GM23248 (cell line): Measurements from ENCODE around the gene INPP5A. TPM values are rescaled to one million over a fixed set of nuclear protein-coding genes. Genes with fewer than 3 reads are reported as not detected.

ENCODE experiments used
- DNase-seq: peaks from one replicate; pipeline ENCODE4 v3.0.0-alpha.2; 2015
- H2AFZ ChIP-seq: fragments of 200-600 bp; sonication (generic); 2 replicates; pipeline ENCODE4 v1.6.1; 2016; ENCODE audit warnings: antibody characterized with exemption
- H3F3A ChIP-seq: fragments of 200-600 bp; sonication (generic); 2 replicates; pipeline ENCODE4 v1.6.1; 2016; ENCODE audit warnings: mild to moderate bottlenecking, antibody characterized with exemption, mixed run types; ENCODE audit not compliant: insufficient read depth
- H3K27ac ChIP-seq: fragments of 200-600 bp; sonication (generic); 2 replicates; pipeline ENCODE4 v1.5.1; 2016; ENCODE audit warnings: mild to moderate bottlenecking
- H3K27me3 ChIP-seq: fragments of 200-600 bp; sonication (generic); replicated peaks from 2 replicates; pipeline ENCODE4 v1.6.1; 2016; ENCODE audit warnings: mild to moderate bottlenecking; ENCODE audit not compliant: insufficient read depth
- H3K36me3 ChIP-seq: fragments of 200-600 bp; sonication (generic); 2 replicates; pipeline ENCODE4 v1.6.1; 2016; ENCODE audit warnings: low read depth, mild to moderate bottlenecking
- H3K4me1 ChIP-seq: fragments of 200-600 bp; sonication (generic); 2 replicates; pipeline ENCODE4 v1.6.1; 2016; ENCODE audit warnings: mild to moderate bottlenecking; ENCODE audit not compliant: insufficient read depth
- H3K4me2 ChIP-seq: fragments of 200-600 bp; sonication (generic); one replicate; pipeline ENCODE4 v1.6.1; 2016; ENCODE audit warnings: mild to moderate bottlenecking; ENCODE audit not compliant: unreplicated experiment
- H3K4me3 ChIP-seq: fragments of 200-600 bp; sonication (generic); 2 replicates; pipeline ENCODE4 v1.5.1; 2016; ENCODE audit warnings: mild to moderate bottlenecking
- H3K79me2 ChIP-seq: fragments of 200-600 bp; sonication (generic); 2 replicates; pipeline ENCODE4 v1.6.1; 2016; ENCODE audit warnings: mild to moderate bottlenecking; ENCODE audit not compliant: insufficient read depth
- H3K9ac ChIP-seq: fragments of 200-600 bp; sonication (generic); 2 replicates; pipeline ENCODE4 v1.6.1; 2016; ENCODE audit warnings: mild to moderate bottlenecking
- H3K9me2 ChIP-seq: fragments of 200-600 bp; sonication (generic); 2 replicates; pipeline ENCODE4 v1.6.1; 2016; ENCODE audit warnings: mixed run types, mild to moderate bottlenecking, moderate library complexity; ENCODE audit not compliant: insufficient read depth
- H3K9me3 ChIP-seq: fragments of 200-600 bp; sonication (generic); one replicate; pipeline ENCODE4 v1.6.1; 2017; ENCODE audit warnings: low read depth
- H4K20me1 ChIP-seq: fragments of 200-600 bp; sonication (generic); 2 replicates; pipeline ENCODE4 v1.6.0; 2016; ENCODE audit not compliant: insufficient read depth
- EZH2 ChIP-seq: fragments of 200-600 bp; sonication (generic); IDR thresholded peaks from 2 replicates; pipeline ENCODE4 v1.6.1; 2018; ENCODE audit warnings: antibody characterized with exemption, mild to moderate bottlenecking; ENCODE audit not compliant: insufficient read depth, poor library complexity, severe bottlenecking
- EZH2phosphoT487 ChIP-seq: fragments of 200-600 bp; sonication (generic); IDR thresholded peaks from 2 replicates; pipeline ENCODE4 v1.6.1; 2018; ENCODE audit warnings: antibody characterized with exemption, moderate library complexity, mild to moderate bottlenecking, low read depth; ENCODE audit not compliant: insufficient read depth
- WGBS, 2 experiments: methylation state at CpG; one replicate each; pipeline ENCODE4 v1.1.6; 2015 to 2017; ENCODE audit warnings: low lambda C conversion rate in 2 of 2, low coverage in 1 of 2; ENCODE audit errors: missing lambda C conversion rate in 2 of 2; 5-methylcytosine and 5-hydroxymethylcytosine counted together
- in situ Hi-C: fragments of 300-500 bp; cut with MboI; formaldehyde crosslinking; loops from 2 replicates; pipeline ENCODE4 v1.15.0; 2020
- polyA plus RNA-seq: library from polyadenylated mRNA; unstranded; fragments of >200 nt; fragmentation: Nextera tagmentation; extraction: Ambion mirVana; gene quantifications from 2 replicates; pipeline ENCODE4 v1.2.1, GENCODE V29; 2016
- total RNA-seq: library from RNA; depleted of rRNA; stranded (reverse); fragments of >200 nt; shearing (Covaris generic); gene quantifications from 2 replicates; pipeline ENCODE4 v1.2.3, GENCODE V29; 2014

Gene INPP5A
- total and polyA plus RNA-seq, 2 experiments from 2014 or later, result 2.3 to 35.2 TPM

DNA sequence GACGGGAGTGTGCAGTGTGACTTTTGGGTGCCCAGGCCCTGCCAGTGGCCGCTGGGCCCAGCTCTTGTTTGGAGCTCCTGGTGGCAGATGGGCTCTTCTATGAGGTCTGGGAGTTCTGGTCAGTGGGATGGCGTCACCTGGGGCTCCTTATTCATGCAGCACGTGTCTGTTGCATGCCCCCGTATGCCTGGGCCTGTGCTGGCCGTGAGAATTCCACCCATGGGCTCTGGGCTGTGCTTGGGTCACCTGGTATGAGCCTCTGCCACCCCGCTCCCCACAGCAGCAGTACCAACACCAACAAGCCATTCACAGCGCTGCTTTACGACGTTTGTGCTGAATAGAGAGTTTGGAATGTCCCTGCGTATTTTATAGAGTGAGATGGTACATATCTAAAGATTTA is 27.1 kb downstream of the INPP5A start:
- Histone ChIP-seq H3F3A (no peaks in the 10 kb centered on the region), H3K4me3 (no peak overlapping the region), H3K9me3 (no peaks in the 10 kb centered on the region), H3K27ac (no peak overlapping the region), H3K27me3 (no peaks in the 10 kb centered on the region), H3K79me2 (peaks cover 97% of the 10 kb centered on the region), H4K20me1 (peaks cover 3% of the 10 kb centered on the region; the same call in 1 of the 2 replicates), H3K9me2 (no peaks in the 10 kb centered on the region; the same call in 1 of the 2 replicates), H3K9ac (no peak overlapping the region), H2AFZ (no peak overlapping the region), H3K36me3 (no peaks in the 10 kb centered on the region), H3K4me1 (peaks cover 9% of the 10 kb centered on the region; the same call in 1 of the 2 replicates), H3K4me2 (no peak overlapping the region)
- DNase-seq, result no peak
- in situ Hi-C loops, result no loop called here
- 94% methylated on average over 11 of the region's 11 CpGs for WGBS, 2 experiments
- TF ChIP-seq EZH2phosphoT487, result no peak
- TF ChIP-seq EZH2, result no peak

DNA sequence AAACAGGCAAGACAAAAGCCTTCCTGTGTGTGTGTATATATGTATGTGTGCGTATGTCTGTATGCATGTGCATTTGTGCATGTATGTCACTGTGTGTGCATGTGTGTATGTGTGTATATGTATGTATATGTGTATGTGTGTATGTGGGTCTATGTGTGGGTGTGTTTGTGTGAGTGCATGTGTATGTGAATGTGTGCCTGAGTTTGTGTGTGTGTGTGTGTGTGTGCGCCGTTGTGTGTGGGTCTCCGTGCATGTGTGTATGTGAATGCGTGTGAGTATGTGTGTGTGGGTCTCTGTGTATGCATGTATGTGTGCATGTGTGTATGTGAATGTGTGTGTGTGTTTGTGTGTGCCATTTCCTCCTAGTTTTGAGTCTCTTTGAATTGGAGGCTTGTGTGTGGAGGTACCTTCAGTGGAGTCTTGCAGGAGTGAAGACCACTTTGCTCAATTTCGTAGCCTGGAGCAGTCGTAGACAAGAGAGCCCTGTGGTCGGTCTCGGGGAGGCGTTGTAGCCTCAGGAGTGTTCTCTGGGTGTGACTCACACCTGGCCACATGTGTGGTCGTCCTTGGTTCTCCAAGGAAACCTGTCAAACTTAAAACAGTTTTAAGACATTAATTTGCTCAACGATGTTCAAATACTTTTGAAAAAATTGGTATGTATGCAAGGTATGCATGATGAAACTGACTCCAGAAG is 28.1 kb downstream of the INPP5A start:
- no peak for DNase-seq
- no peak overlapping the region for H3K27ac ChIP-seq
- H3K4me2 ChIP-seq, result no peak overlapping the region
- no peaks in the 10 kb centered on the region for H3K9me3 ChIP-seq
- H2AFZ ChIP-seq, result no peak overlapping the region
- no peak overlapping the region for H3K9ac ChIP-seq
- no peaks in the 10 kb centered on the region; the same call in 1 of the 2 replicates for H3K9me2 ChIP-seq
- H3K79me2 ChIP-seq, result peaks cover 95% of the 10 kb centered on the region
- 97% methylated on average over 12 of the region's 12 CpGs for WGBS, 2 experiments
- H3K27me3 ChIP-seq, result no peaks in the 10 kb centered on the region
- in situ Hi-C loops, result no loop called here
- H3K36me3 ChIP-seq, result no peaks in the 10 kb centered on the region
- H4K20me1 ChIP-seq, result peaks cover 3% of the 10 kb centered on the region; the same call in 1 of the 2 replicates
- peaks cover 1% of the 10 kb centered on the region; the same call in 1 of the 2 replicates for H3K4me1 ChIP-seq
- no peak overlapping the region for H3K4me3 ChIP-seq
- no peaks in the 10 kb centered on the region for H3F3A ChIP-seq
- TF ChIP-seq EZH2phosphoT487 (no peak), EZH2 (no peak)

DNA sequence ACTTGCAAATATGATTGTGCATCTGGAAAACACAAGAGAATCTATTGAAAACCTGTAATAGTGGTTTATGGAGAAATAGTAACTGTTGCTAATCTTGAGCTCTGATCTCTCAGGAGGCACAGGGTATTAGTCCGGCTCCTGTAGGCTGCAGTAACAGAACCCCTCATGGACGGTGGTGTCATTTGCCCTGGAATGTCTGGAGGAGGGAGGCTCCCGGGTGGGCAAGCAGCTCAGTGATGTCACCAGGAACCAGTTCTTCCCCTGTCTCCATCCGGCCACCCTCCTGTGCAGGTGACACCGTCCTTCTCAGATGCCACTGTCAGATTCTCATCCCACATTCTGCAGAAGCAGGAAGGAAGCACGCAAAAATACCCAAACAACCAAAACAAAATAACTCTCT is 29.3 kb downstream of the INPP5A start:
- WGBS, 2 experiments, result 69 to 87% methylated on average over 6 of the region's 6 CpGs
- H3K79me2 ChIP-seq, result peaks cover 93% of the 10 kb centered on the region
- no peaks in the 10 kb centered on the region; the same call in 1 of the 2 replicates for H4K20me1 ChIP-seq
- H3K4me2 ChIP-seq, result no peak overlapping the region
- no peaks in the 10 kb centered on the region for H3K9me2 ChIP-seq
- no peaks in the 10 kb centered on the region for H3K36me3 ChIP-seq
- H3K9ac ChIP-seq, result no peak overlapping the region
- H3K4me1 ChIP-seq, result peaks cover 6% of the 10 kb centered on the region; the same call in 1 of the 2 replicates
- no peaks in the 10 kb centered on the region for H3K9me3 ChIP-seq
- no peak overlapping the region for H3K4me3 ChIP-seq
- no peaks in the 10 kb centered on the region for H3F3A ChIP-seq
- no peak overlapping the region for H3K27ac ChIP-seq
- DNase-seq, result no peak
- TF ChIP-seq EZH2phosphoT487 (no peak), EZH2 (no peak)
- H3K27me3 ChIP-seq, result no peaks in the 10 kb centered on the region
- H2AFZ ChIP-seq, result no peak overlapping the region
- in situ Hi-C loops, result no loop called here

DNA sequence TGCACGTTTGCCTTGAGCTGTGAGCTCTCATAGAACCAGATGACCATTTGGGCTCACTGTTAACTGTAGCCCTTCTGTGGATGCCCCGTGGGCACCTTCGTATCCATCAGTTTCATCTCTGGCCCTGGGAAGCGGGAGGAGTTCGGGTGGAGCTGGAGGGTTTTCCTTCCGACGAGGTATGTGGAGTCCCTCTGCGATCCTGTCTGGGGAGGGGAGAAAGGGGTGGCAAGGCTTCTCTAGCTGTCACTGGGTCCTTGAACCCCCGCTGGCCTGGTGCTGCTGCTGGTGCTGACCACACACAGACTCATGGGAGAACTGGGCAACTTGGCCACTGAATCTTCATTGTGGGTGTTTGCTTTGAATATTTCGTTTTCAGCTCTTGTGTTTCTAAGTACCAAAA is 32.7 kb downstream of the INPP5A start:
- Histone ChIP-seq H3K27ac (no peak overlapping the region), H3K9ac (no peak overlapping the region), H3K4me2 (no peak overlapping the region), H4K20me1 (no peaks in the 10 kb centered on the region; the same call in 1 of the 2 replicates), H2AFZ (no peak overlapping the region), H3K9me2 (no peaks in the 10 kb centered on the region), H3K4me3 (no peak overlapping the region), H3K79me2 (peaks cover 90% of the 10 kb centered on the region), H3K4me1 (peaks cover 14% of the 10 kb centered on the region), H3F3A (peaks cover 7% of the 10 kb centered on the region; the same call in 1 of the 2 replicates), H3K27me3 (no peaks in the 10 kb centered on the region), H3K36me3 (no peaks in the 10 kb centered on the region), H3K9me3 (no peaks in the 10 kb centered on the region)
- in situ Hi-C loops, result no loop called here
- WGBS, 2 experiments, result 88 to 92% methylated on average over 10 of the region's 10 CpGs
- DNase-seq, result no peak
- TF ChIP-seq EZH2 (no peak), EZH2phosphoT487 (no peak)
